Panc1 (cell line): ENCODE data around the gene ST8SIA6. TPM values are rescaled to one million over a fixed set of nuclear protein-coding genes. Genes with fewer than 3 reads are reported as not detected.
"Not testable (repeated sequence)": the region's sequence is repeated elsewhere in the genome, so short reads cannot be mapped to it uniquely, and the experiment has no call there.

Experiments used
- ATAC-seq: fragments of 200-7000 bp; cut with Tn5 transposase; 2 replicates; pipeline ENCODE4 v1.9.1; 2020; ENCODE audit warnings: mild to moderate bottlenecking, moderate library complexity
- BruUV-seq: library from RNA; stranded (reverse); fragments of 400-500 nt; replicated peaks from 2 replicates; lab custom pipeline; 2021; lab: Mats Ljungman, UMichigan
- CTCF ChIA-PET: fragments of 300-600 bp; sonication (Branson Sonifier 250); formaldehyde crosslinking; loops from one replicate; lab custom pipeline; 2022; ENCODE audit warnings: antibody characterized with exemption; lab: Charles Lee
- POLR2A ChIA-PET: fragments of 300-600 bp; sonication (Branson Sonifier 250); formaldehyde crosslinking; loops from one replicate; lab custom pipeline; 2022; ENCODE audit warnings: antibody characterized with exemption; lab: Charles Lee
- DNase-seq: peaks from one replicate; pipeline ENCODE4 v3.0.0-alpha.2; 2010; ENCODE audit warnings: low read depth, low spot score
- H3K27ac ChIP-seq: 2 replicates; pipeline ENCODE4 v1.5.1; 2011; ENCODE audit warnings: mild to moderate bottlenecking, low read length, inconsistent platforms
- H3K27me3 ChIP-seq: fragments of 200-500 bp; sonication (Bioruptor generic); 2 replicates; pipeline ENCODE4 v1.6.0; 2014; ENCODE audit warnings: low read length, inconsistent platforms; ENCODE audit not compliant: control insufficient read depth, insufficient read depth
- H3K36me3 ChIP-seq: fragments of 200-500 bp; sonication (Bioruptor generic); 2 replicates; pipeline ENCODE4 v1.5.1; 2014; ENCODE audit warnings: inconsistent platforms, mild to moderate bottlenecking, low read length, moderate library complexity; ENCODE audit not compliant: control insufficient read depth, insufficient read depth
- H3K4me1 ChIP-seq: 2 replicates; pipeline ENCODE4 v1.5.1; 2011; ENCODE audit warnings: inconsistent platforms, mild to moderate bottlenecking, low read length, moderate library complexity; ENCODE audit not compliant: control insufficient read depth, insufficient read depth
- H3K4me3 ChIP-seq, 2 experiments: 2 replicates each; pipeline ENCODE4 v1.5.1; 2011 to 2012; ENCODE audit warnings: low read depth in 2 of 2, low read length in 2 of 2, mild to moderate bottlenecking in 2 of 2, inconsistent platforms in 1 of 2, moderate library complexity in 1 of 2
- H3K9me3 ChIP-seq: fragments of 200-500 bp; sonication (Bioruptor generic); 2 replicates; pipeline ENCODE4 v1.5.1; 2014; ENCODE audit warnings: low read depth, mild to moderate bottlenecking, inconsistent platforms, low read length, moderate library complexity; ENCODE audit not compliant: control insufficient read depth, insufficient read depth
- CTCF ChIP-seq: fragments of 450-650 bp; IDR thresholded peaks from 2 replicates; pipeline ENCODE4 v1.5.1; 2017; ENCODE audit warnings: mild to moderate bottlenecking
- POLR2AphosphoS5 ChIP-seq: IDR thresholded peaks from 2 replicates; pipeline ENCODE4 v1.6.1; 2012; ENCODE audit warnings: mild to moderate bottlenecking, low read depth, low read length, moderate library complexity
- REST ChIP-seq, 2 experiments: IDR thresholded peaks; 2 replicates each; pipeline ENCODE4 v1.6.1; 2011 to 2012; ENCODE audit warnings: low read depth in 2 of 2, control low read depth in 1 of 2, low read length in 1 of 2, mild to moderate bottlenecking in 1 of 2, moderate library complexity in 1 of 2; ENCODE audit not compliant: insufficient read depth in 1 of 2
- SIN3A ChIP-seq: IDR thresholded peaks from 2 replicates; pipeline ENCODE4 v1.6.1; 2012; ENCODE audit warnings: low read depth, mild to moderate bottlenecking, low read length, moderate library complexity, borderline replicate concordance; ENCODE audit not compliant: insufficient read depth
- TCF7L2 ChIP-seq: IDR thresholded peaks from 2 replicates; pipeline ENCODE4 v1.6.1; 2011; ENCODE audit warnings: mild to moderate bottlenecking, low read depth, low read length, inconsistent platforms
- in situ Hi-C: cut with HindIII; loops from 2 replicates; pipeline ENCODE4 v1.10.0; 2016; ENCODE audit warnings: low sequenced_read_pairs, low pct_unique_long_range_greater_than_20kb
- intact Hi-C: fragments of 100-400 bp; cut with micrococcal nuclease; formaldehyde crosslinking; loops from one replicate; pipeline ENCODE4 v1.10.0; 2022; ENCODE audit not compliant: unreplicated experiment
- total RNA-seq: library from RNA; stranded (reverse); gene quantifications from one replicate; pipeline ENCODE4 v1.2.1, GENCODE V29; 2021; ENCODE audit not compliant: unreplicated experiment

The ST8SIA6 gene
- total RNA-seq, 1 experiment from 2014 or later: 0.82 TPM

GRCh38 chr10:17502814-17503213 lies 48.4 kb upstream of the ST8SIA6 start:
- intact Hi-C loops: no loop called here
- no TSS peak for BruUV-seq
- TF ChIP-seq CTCF (no peak), SIN3A (no peak), REST (IDR thresholded peaks at IDR 0.05; ENCODE audit: insufficient read depth in 1 of 2, low read depth in 2 of 2, low read length in 1 of 2) (no peak), POLR2AphosphoS5 (no peak), TCF7L2 (no peak)

DNA sequence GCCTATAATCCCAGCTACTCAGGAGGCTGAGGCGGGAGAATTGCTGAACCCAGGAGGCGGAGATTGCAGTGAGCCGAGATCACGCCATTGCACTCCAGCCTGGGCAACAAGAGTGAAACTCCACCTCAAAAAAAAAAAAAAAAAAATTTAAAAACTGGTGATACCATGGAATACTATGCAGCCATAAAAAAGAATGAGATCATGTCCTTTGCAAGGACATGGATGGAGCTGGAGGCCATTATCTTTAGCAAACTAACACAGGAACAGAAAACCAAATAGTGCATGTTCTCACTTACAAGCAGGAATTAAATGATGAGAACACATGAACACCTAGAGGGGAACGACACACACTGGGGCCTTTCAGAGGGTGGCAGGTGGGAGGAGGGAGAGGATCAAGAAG lies 44.6 kb upstream of the ST8SIA6 start:
- in situ Hi-C loops, H3K4me3 ChIP-seq, BruUV-seq, intact Hi-C loops, H3K4me1 ChIP-seq, POLR2A ChIA-PET, CTCF ChIA-PET, ATAC-seq, H3K36me3 ChIP-seq, H3K27ac ChIP-seq, DNase-seq, H3K27me3 ChIP-seq, H3K9me3 ChIP-seq: not testable (repeated sequence)

More at GRCh38 chr10:17502814-17503213, 48.4 kb upstream of the ST8SIA6 start:
- Histone ChIP-seq H3K4me1 (peaks cover 4% of the 10 kb centered on the region; the same call in 1 of the 2 replicates), H3K4me3 (no peak overlapping the region), H3K27me3 (no peaks in the 10 kb centered on the region), H3K36me3 (no peaks in the 10 kb centered on the region), H3K27ac (no peak overlapping the region), H3K9me3 (no peaks in the 10 kb centered on the region)
- POLR2A ChIA-PET: no interaction called here
- DNase-seq: no peak
- in situ Hi-C loops: no loop called here
- CTCF ChIA-PET: no interaction called here
- ATAC-seq: no peak

- DNase-seq (no peak), ATAC-seq (no peak)
- TF ChIP-seq CTCF (no peak), REST (IDR thresholded peaks at IDR 0.05; ENCODE audit: insufficient read depth in 1 of 2, low read depth in 2 of 2, low read length in 1 of 2) (no peak), SIN3A (no peak), POLR2AphosphoS5 (no peak), TCF7L2 (no peak)
- Histone ChIP-seq H3K27ac (no peak overlapping the region), H3K4me1 (no peaks in the 10 kb centered on the region), H3K36me3 (no peaks in the 10 kb centered on the region), H3K4me3 (no peak overlapping the region), H3K9me3 (no peaks in the 10 kb centered on the region), H3K27me3 (no peaks in the 10 kb centered on the region)
- BruUV-seq: no TSS peak
- in situ Hi-C loops (no loop called here), intact Hi-C loops (no loop called here)
- ChIA-PET CTCF (no interaction called here), POLR2A (no interaction called here)
Measured at GRCh38 chr10:17497446-17498030, 43.1 kb upstream of the ST8SIA6 start.
